ENCODE data around the gene RHBDD1. TPM values are rescaled to one million over a fixed set of nuclear protein-coding genes. Genes with fewer than 3 reads are reported as not detected.

The RHBDD1 gene
- polyA plus RNA-seq, 3 donors: 8.1 to 19.5 (median 15.5) TPM

DNA sequence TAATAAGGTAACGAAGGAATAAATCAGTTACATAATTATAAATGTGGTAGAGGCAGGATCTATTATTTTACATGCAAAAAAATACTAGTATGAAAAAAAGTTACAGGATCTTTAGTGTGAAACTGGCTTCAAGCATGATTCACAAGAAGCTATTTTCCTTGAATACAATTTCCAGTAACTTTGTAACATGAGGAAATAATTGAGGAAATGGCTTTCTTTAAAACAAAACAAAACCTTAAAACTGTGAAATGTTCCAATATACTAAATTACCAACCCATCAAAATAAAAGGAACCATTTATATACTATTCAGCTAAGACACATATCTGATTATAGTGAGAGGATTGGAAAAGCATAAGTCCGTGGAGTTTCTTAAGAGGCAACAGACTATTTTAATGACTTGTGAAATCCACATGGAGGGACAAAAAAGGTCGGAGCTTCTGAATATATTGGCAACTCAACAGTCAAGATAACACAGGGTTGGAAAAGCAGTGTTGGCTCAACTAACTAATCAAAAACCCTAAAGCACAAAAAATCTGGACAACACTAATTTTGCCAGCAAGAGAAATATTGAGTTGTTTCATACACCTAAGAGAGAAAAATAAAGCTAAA, 46.9 kb upstream of the RHBDD1 start:
- Histone ChIP-seq H3K9ac (ENCODE audit: insufficient read depth, low read length, poor library complexity, severe bottlenecking) (no peak overlapping the region), H3K4me1 (ENCODE audit: control insufficient read depth in 1 of 2, insufficient read depth in 2 of 2, low read length in 2 of 2) (peaks cover 14 to 21% of the 10 kb centered on the region in 2 donors), H3K27me3 (ENCODE audit: control insufficient read depth in 2 of 2, insufficient read depth in 2 of 2, low read length in 2 of 2) (peaks cover 7% of the 10 kb centered on the region in 2 donors), H3K79me2 (ENCODE audit: insufficient read depth, low read length) (no peaks in the 10 kb centered on the region), H3K4me3 (replicated peaks in 1 of 3; ENCODE audit: low read depth in 2 of 3, low read length in 3 of 3) (no peak overlapping the region), H3K9me3 (replicated peaks in 1 of 2; ENCODE audit: control insufficient read depth in 1 of 2, insufficient read depth in 1 of 2, low read length in 2 of 2) (no peaks in the 10 kb centered on the region), H3K27ac (ENCODE audit: low read depth in 1 of 2, low read length in 2 of 2) (no peak overlapping the region), H4K20me1 (ENCODE audit: insufficient read depth, low read length) (no peaks in the 10 kb centered on the region), H2AFZ (ENCODE audit: insufficient read depth, low read depth, low read length, poor library complexity, severe bottlenecking) (no peak overlapping the region), H3K4me2 (replicated peaks; ENCODE audit: extremely low read depth, low read length, poor library complexity, severe bottlenecking) (no peak overlapping the region), H3K36me3 (replicated peaks in 1 of 2; ENCODE audit: control insufficient read depth in 1 of 2, insufficient read depth in 2 of 2, low read length in 2 of 2) (no peaks in the 10 kb centered on the region)
- TF ChIP-seq, protein P1, sequence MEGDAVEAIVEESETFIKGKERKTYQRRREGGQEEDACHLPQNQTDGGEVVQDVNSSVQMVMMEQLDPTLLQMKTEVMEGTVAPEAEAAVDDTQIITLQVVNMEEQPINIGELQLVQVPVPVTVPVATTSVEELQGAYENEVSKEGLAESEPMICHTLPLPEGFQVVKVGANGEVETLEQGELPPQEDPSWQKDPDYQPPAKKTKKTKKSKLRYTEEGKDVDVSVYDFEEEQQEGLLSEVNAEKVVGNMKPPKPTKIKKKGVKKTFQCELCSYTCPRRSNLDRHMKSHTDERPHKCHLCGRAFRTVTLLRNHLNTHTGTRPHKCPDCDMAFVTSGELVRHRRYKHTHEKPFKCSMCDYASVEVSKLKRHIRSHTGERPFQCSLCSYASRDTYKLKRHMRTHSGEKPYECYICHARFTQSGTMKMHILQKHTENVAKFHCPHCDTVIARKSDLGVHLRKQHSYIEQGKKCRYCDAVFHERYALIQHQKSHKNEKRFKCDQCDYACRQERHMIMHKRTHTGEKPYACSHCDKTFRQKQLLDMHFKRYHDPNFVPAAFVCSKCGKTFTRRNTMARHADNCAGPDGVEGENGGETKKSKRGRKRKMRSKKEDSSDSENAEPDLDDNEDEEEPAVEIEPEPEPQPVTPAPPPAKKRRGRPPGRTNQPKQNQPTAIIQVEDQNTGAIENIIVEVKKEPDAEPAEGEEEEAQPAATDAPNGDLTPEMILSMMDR (IDR thresholded peaks at IDR 0.05): no peak
- no peak overlapping the region for H3K27ac Mint-ChIP-seq
- intact Hi-C loops (cut with micrococcal nuclease): no loop called here
- peaks cover 2 to 13% (median 5%) of the 10 kb centered on the region in 7 donors for H3K9me3 Mint-ChIP-seq
- H3K4me1 Mint-ChIP-seq: peaks cover 14% of the 10 kb centered on the region
- peaks cover 2 to 9% (median 9%) of the 10 kb centered on the region in 3 donors for H3K27me3 Mint-ChIP-seq (ENCODE audit: low read depth in 3 of 3)
- no peak for DNase-seq
- H3K36me3 Mint-ChIP-seq: no peaks in the 10 kb centered on the region
- WGBS (ENCODE audit: insufficient coverage): no CpG with 5 or more reads among the region's 3 CpGs
- no peak overlapping the region for H3K4me3 Mint-ChIP-seq

- H3K4me3 Mint-ChIP-seq: peak overlapping the region in 1 of 2 donors; percentile 28
- TF ChIP-seq, protein P1 (IDR thresholded peaks at IDR 0.05): no peak
- peaks cover 14 to 21% of the 10 kb centered on the region in 2 donors for H3K4me1 ChIP-seq (ENCODE audit: control insufficient read depth in 1 of 2, insufficient read depth in 2 of 2, low read length in 2 of 2)
- H2AFZ ChIP-seq (ENCODE audit: insufficient read depth, low read depth, low read length, poor library complexity, severe bottlenecking): no peak overlapping the region
- WGBS (ENCODE audit: insufficient coverage): no CpG with 5 or more reads among the region's 1 CpG
- DNase-seq: no peak
- no peak overlapping the region for H3K27ac ChIP-seq (ENCODE audit: low read depth in 1 of 2, low read length in 2 of 2)
- no peak overlapping the region for H3K4me2 ChIP-seq (replicated peaks; ENCODE audit: extremely low read depth, low read length, poor library complexity, severe bottlenecking)
- H3K27me3 ChIP-seq (ENCODE audit: control insufficient read depth in 2 of 2, insufficient read depth in 2 of 2, low read length in 2 of 2): peaks cover 7% of the 10 kb centered on the region in 2 donors
- H4K20me1 ChIP-seq (ENCODE audit: insufficient read depth, low read length): no peaks in the 10 kb centered on the region
- intact Hi-C loops (cut with micrococcal nuclease): loop anchor here in 1 of 2 donors (5.0 kb wide), 1 partner anchor 673 kb away; no protein-coding TSS in a partner anchor
- H3K9me3 Mint-ChIP-seq: peaks cover 2 to 11% (median 5%) of the 10 kb centered on the region in 7 donors
- no peaks in the 10 kb centered on the region for H3K79me2 ChIP-seq (ENCODE audit: insufficient read depth, low read length)
- no peaks in the 10 kb centered on the region for H3K36me3 Mint-ChIP-seq
- H3K27ac Mint-ChIP-seq: no peak overlapping the region
- peaks cover 16% of the 10 kb centered on the region for H3K4me1 Mint-ChIP-seq
- H3K36me3 ChIP-seq (replicated peaks in 1 of 2; ENCODE audit: control insufficient read depth in 1 of 2, insufficient read depth in 2 of 2, low read length in 2 of 2): no peaks in the 10 kb centered on the region
- H3K4me3 ChIP-seq (replicated peaks in 1 of 3; ENCODE audit: low read depth in 2 of 3, low read length in 3 of 3): no peak overlapping the region
- H3K9ac ChIP-seq (ENCODE audit: insufficient read depth, low read length, poor library complexity, severe bottlenecking): no peak overlapping the region
- H3K27me3 Mint-ChIP-seq (ENCODE audit: low read depth in 3 of 3): peaks cover 5 to 16% (median 11%) of the 10 kb centered on the region in 3 donors
- no peaks in the 10 kb centered on the region for H3K9me3 ChIP-seq (replicated peaks in 1 of 2; ENCODE audit: control insufficient read depth in 1 of 2, insufficient read depth in 1 of 2, low read length in 2 of 2)
These were observed 45.8 kb upstream of the RHBDD1 start for GRCh38 chr2:226790011-226790410.

All from CD14-positive monocyte (primary cell).